ENCODE measurements around the gene IL11RA. TPM values are rescaled to one million over a fixed set of nuclear protein-coding genes. Genes with fewer than 3 reads are reported as not detected.

Gene IL11RA
- total and polyA plus RNA-seq, 2 donors (not counting 3 experiments of a cell fraction or from before 2014, with no cell fraction given) = 15.3 to 18.6 TPM

DNA sequence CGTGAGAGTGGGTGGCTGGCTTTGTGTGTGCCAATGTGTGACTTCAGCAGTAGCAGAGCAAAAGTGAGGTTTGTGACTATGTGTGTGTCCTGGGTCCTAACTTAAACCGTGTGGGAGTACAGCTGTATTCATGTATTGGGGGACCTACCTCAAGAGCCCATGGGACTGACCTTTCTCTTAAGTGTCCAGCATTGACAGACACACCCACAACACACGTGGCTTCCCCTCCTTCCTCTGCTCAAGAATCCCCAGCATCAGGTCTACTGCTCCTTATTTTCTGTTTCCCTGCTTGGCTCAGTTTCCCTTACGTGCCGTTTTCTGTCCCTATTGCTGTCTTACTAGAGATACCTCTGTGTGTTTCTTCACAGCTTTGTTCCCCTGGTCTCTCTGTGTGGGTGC lies 616 bp downstream of the IL11RA start:
- Histone ChIP-seq H2AFZ (ENCODE audit: low read depth, low read length) (peak overlapping the region; percentile 43), H3K4me3 (replicated peaks in 1 of 3; ENCODE audit: insufficient read depth in 1 of 3, low read depth in 1 of 3, low read length in 3 of 3) (peak overlapping the region in 1 of 3 experiments; percentile 13), H3K79me2 (ENCODE audit: control insufficient read depth, insufficient read depth, low read length) (peaks cover under 1% of the 10 kb centered on the region), H3K27me3 (ENCODE audit: control insufficient read depth in 2 of 2, insufficient read depth in 2 of 2, low read length in 2 of 2) (no peaks in the 10 kb centered on the region), H3K4me2 (ENCODE audit: insufficient read depth, low read length) (peak overlapping the region; percentile 44), H3K9me3 (replicated peaks; ENCODE audit: control insufficient read depth, insufficient read depth, low read length) (no peaks in the 10 kb centered on the region), H4K20me1 (replicated peaks; ENCODE audit: control insufficient read depth, extremely low read depth, insufficient read depth, low read length) (no peaks in the 10 kb centered on the region), H3K36me3 (ENCODE audit: control insufficient read depth in 2 of 2, extremely low read depth in 1 of 2, insufficient read depth in 2 of 2, low read length in 2 of 2) (peaks cover 0 to 14% of the 10 kb centered on the region in 2 experiments), H3K4me1 (ENCODE audit: control insufficient read depth, extremely low read depth, insufficient read depth, low read length) (peaks cover 26% of the 10 kb centered on the region), H3K27ac (ENCODE audit: insufficient read depth, low read depth, low read length) (no peak overlapping the region), H3K9me1 (replicated peaks; ENCODE audit: control insufficient read depth, extremely low read depth, insufficient read depth, low read length) (no peaks in the 10 kb centered on the region), H3K9ac (replicated peaks; ENCODE audit: extremely low read depth, insufficient read depth, low read length) (no peak overlapping the region)
- peak; percentile 8 for FAIRE-seq
- BruUV-seq (replicated peaks) = no TSS peak
- ChIA-PET CTCF (interaction anchor here (2.2 kb wide), 1 partner anchor 12 kb away, joined by 7 read pairs; no protein-coding TSS in a partner anchor), POLR2A (no interaction called here)
- intact Hi-C loops (cut with micrococcal nuclease) (loop anchor here (1.0 kb wide), 1 partner anchor 13 kb away; no protein-coding TSS in a partner anchor), dilution Hi-C loops (cut with MboI; ENCODE audit: extremely low pct_ligation_motif_present, low sequenced_read_pairs) (no loop called here)
- TF ChIP-seq MYC (IDR thresholded peaks at IDR 0.05; ENCODE audit: low read depth, low read length) (no peak), POLR2AphosphoS5 (IDR thresholded peaks at IDR 0.05; ENCODE audit: insufficient read depth, low read depth, low read length) (no peak), FOS (IDR thresholded peaks at IDR 0.05; ENCODE audit: borderline replicate concordance, insufficient read depth, low read length) (no peak), EZH2 (IDR thresholded peaks at IDR 0.05; ENCODE audit: borderline replicate concordance, low read depth, low read length, severe bottlenecking) (no peak), JUN (IDR thresholded peaks at IDR 0.05; ENCODE audit: borderline replicate concordance, insufficient read depth, insufficient read length, low read depth) (no peak), POLR2A (IDR thresholded peaks at IDR 0.05; ENCODE audit: low read depth, low read length) (no peak), GATA2 (IDR thresholded peaks at IDR 0.05; ENCODE audit: insufficient read depth, insufficient read length, low read depth, low read length) (no peak)
- TF ChIP-seq, protein P1, sequence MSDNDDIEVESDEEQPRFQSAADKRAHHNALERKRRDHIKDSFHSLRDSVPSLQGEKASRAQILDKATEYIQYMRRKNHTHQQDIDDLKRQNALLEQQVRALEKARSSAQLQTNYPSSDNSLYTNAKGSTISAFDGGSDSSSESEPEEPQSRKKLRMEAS (IDR thresholded peaks at IDR 0.05; ENCODE audit: insufficient read depth, insufficient read length) = no peak
- TF ChIP-seq, protein P2, sequence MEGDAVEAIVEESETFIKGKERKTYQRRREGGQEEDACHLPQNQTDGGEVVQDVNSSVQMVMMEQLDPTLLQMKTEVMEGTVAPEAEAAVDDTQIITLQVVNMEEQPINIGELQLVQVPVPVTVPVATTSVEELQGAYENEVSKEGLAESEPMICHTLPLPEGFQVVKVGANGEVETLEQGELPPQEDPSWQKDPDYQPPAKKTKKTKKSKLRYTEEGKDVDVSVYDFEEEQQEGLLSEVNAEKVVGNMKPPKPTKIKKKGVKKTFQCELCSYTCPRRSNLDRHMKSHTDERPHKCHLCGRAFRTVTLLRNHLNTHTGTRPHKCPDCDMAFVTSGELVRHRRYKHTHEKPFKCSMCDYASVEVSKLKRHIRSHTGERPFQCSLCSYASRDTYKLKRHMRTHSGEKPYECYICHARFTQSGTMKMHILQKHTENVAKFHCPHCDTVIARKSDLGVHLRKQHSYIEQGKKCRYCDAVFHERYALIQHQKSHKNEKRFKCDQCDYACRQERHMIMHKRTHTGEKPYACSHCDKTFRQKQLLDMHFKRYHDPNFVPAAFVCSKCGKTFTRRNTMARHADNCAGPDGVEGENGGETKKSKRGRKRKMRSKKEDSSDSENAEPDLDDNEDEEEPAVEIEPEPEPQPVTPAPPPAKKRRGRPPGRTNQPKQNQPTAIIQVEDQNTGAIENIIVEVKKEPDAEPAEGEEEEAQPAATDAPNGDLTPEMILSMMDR (IDR thresholded peaks at IDR 0.05; ENCODE audit: extremely low read depth in 1 of 2, insufficient read depth in 1 of 2, low read depth in 1 of 2, low read length in 2 of 2) = no peak
- DNase-seq (ENCODE audit: low read depth, low spot score) = no peak
